Measurements from ENCODE around the gene AFDN.

GRCh38 chr6:167851370-167851952 lies 24.8 kb downstream of the AFDN start:
- no peak for TF ChIP-seq POLR2A (IDR thresholded peaks at IDR 0.05)
- TF ChIP-seq CTCF (IDR thresholded peaks at IDR 0.05), result no peak

Measured in vagina (tissue), 2 donors.